SK-N-MC (cell line): ENCODE measurements around the gene PACS1.
"Not testable (repeated sequence)": the region's sequence is repeated elsewhere in the genome, so short reads cannot be mapped to it uniquely, and the experiment has no call there.

Source experiments
- DNase-seq: peaks from one replicate; pipeline ENCODE4 v3.0.0-alpha.2; 2011; ENCODE audit warnings: low read depth, low spot score
- H3K27ac ChIP-seq: fragments of 200-600 bp; sonication (generic); 2 replicates; pipeline ENCODE4 v1.5.1; 2016; ENCODE audit warnings: mixed run types
- H3K36me3 ChIP-seq: fragments of 200-600 bp; sonication (generic); 2 replicates; pipeline ENCODE4 v1.6.1; 2017; ENCODE audit warnings: antibody characterized with exemption, low read length, mixed read lengths; ENCODE audit not compliant: insufficient read depth
- H3K4me3 ChIP-seq: fragments of 200-600 bp; sonication (generic); 2 replicates; pipeline ENCODE4 v1.5.1; 2016
- H3K9ac ChIP-seq: fragments of 200-600 bp; sonication (generic); 2 replicates; pipeline ENCODE4 v1.8.0; 2017; ENCODE audit warnings: mixed run types, mixed read lengths; ENCODE audit not compliant: insufficient read length
- H3K9me3 ChIP-seq: fragments of 200-600 bp; sonication (generic); 2 replicates; pipeline ENCODE4 v1.6.1; 2017; ENCODE audit warnings: low read depth, mild to moderate bottlenecking, antibody characterized with exemption, low read length, moderate library complexity, mixed read lengths
- EZH2 ChIP-seq: fragments of 200-600 bp; sonication (generic); IDR thresholded peaks from one replicate; pipeline ENCODE4 v1.6.1; 2017; ENCODE audit warnings: antibody characterized with exemption
- FOXP2 ChIP-seq: optimal IDR thresholded peaks from 2 replicates; pipeline ENCODE3; 2011; ENCODE audit warnings: mild to moderate bottlenecking, moderate library complexity; ENCODE audit not compliant: insufficient read depth; ENCODE audit errors: extremely low read length, control extremely low read depth
- POLR2AphosphoS5 ChIP-seq: IDR thresholded peaks from 2 replicates; pipeline ENCODE4 v1.6.1; 2012; ENCODE audit warnings: mild to moderate bottlenecking, low read depth, low read length, borderline replicate concordance

PACS1 gene

DNA sequence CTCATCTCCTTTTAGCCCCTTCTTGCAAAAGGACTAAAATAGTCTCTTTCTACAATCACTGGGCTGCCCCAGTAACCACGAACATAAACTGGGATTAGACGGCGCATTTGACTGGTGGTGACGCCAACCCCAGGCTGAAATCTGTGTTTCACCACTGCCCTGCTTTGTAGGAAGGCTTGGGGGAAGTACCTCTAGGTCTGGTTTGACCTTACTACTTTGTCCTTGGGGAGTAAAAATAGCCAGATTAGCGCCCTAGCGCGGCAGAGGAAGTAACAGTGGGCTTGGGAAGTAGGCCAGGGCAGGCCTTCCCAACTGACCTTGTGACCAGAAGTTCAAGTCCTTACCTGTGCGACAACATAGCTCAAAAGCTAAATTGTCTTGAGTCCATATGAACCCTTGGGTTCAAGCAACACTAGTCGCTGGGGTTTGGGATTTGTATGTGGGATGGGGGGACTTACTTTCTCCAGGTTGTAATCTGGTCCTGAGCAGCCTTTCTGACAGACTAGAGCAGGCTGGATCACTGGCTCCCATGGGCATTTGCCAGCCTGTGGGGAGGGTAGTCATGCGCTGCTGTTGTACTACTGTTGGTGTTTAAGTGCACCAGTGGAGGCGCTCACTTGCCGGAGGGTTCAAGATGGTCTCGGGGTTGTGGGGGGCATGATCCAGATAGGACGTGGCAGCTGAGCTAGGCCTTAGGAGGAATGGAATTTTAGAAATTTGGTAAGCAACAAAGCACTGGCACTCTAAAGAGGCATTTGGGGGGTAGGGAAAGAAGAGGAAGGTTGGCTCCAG, 953 bp upstream of the PACS1 start:
- no peaks in the 10 kb centered on the region for H3K9me3 ChIP-seq
- H3K4me3 ChIP-seq, result peak overlapping the region; percentile 77
- no peak for DNase-seq
- H3K36me3 ChIP-seq, result peaks cover 50% of the 10 kb centered on the region
- H3K27ac ChIP-seq, result peak overlapping the region; percentile 72
- H3K9ac ChIP-seq, result no peak overlapping the region
- TF ChIP-seq FOXP2 (no peak), EZH2 (no peak), POLR2AphosphoS5 (no peak)

GRCh38 chr11:66070604-66071380, 720 bp downstream of the PACS1 start:
- H3K9ac ChIP-seq, result peak overlapping the region; percentile 69
- H3K9me3 ChIP-seq, result no peaks in the 10 kb centered on the region
- H3K36me3 ChIP-seq, result peaks cover 41% of the 10 kb centered on the region
- TF ChIP-seq FOXP2 (no peak), POLR2AphosphoS5 (no peak), EZH2 (no peak)
- H3K4me3 ChIP-seq, result peak overlapping the region; percentile 88
- DNase-seq, result no peak
- 0 out of 2 replicates have a peak overlapping the region, but pooled peaks have one; percentile 68 for H3K27ac ChIP-seq

- Histone ChIP-seq H3K9ac (peak overlapping the region; percentile 69), H3K9me3 (no peaks in the 10 kb centered on the region), H3K36me3 (peaks cover 35% of the 10 kb centered on the region), H3K4me3 (peak overlapping the region; percentile 88), H3K27ac (0 out of 2 replicates have a peak overlapping the region, but pooled peaks have one; percentile 68)
- TF ChIP-seq FOXP2, result no peak
- no peak for DNase-seq
These were observed 1.3 kb downstream of the PACS1 start for GRCh38 chr11:66071381-66071801.

- Histone ChIP-seq H3K27ac (peak overlapping the region; percentile 68; the same call in 1 of the 2 replicates), H3K4me3 (peak overlapping the region; percentile 88), H3K9ac (peak overlapping the region; percentile 69), H3K9me3 (no peaks in the 10 kb centered on the region), H3K36me3 (peaks cover 28% of the 10 kb centered on the region)
- no peak for DNase-seq
- TF ChIP-seq FOXP2 (no peak), EZH2 (no peak), POLR2AphosphoS5 (no peak)
These were observed 2.0 kb downstream of the PACS1 start for GRCh38 chr11:66072081-66072480.

DNA sequence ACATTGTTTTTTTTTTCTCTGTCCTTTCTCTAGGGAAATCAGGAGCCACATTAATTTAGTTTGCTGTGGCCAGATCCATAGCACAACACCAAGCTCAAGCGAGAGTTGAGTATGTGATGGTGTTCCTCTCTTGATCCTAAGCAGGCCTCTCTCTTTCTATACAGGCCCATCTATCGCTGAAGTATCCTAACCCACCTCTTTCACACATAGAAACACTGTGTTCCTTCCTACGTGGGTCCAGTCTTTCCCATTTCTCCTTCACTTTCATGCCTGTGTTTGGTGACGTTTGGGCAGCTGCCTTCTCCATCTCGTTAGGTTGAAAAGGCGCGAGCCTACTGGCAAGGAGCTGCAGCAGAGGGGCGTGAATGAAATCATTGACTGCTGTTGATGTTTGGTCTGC, 2.4 kb downstream of the PACS1 start:
- no peak overlapping the region; the same call in 1 of the 2 replicates for H3K4me3 ChIP-seq
- H3K36me3 ChIP-seq, result peaks cover 24% of the 10 kb centered on the region
- no peaks in the 10 kb centered on the region for H3K9me3 ChIP-seq
- no peak overlapping the region for H3K9ac ChIP-seq
- TF ChIP-seq EZH2 (no peak), POLR2AphosphoS5 (no peak), FOXP2 (no peak)
- H3K27ac ChIP-seq, result peak overlapping the region; percentile 68; the same call in 1 of the 2 replicates
- DNase-seq, result no peak

GRCh38 chr11:66073669-66074068, 3.6 kb downstream of the PACS1 start:
- H3K9ac ChIP-seq, result no peak overlapping the region
- no peak overlapping the region for H3K27ac ChIP-seq
- TF ChIP-seq FOXP2 (no peak), POLR2AphosphoS5 (no peak), EZH2 (no peak)
- no peaks in the 10 kb centered on the region for H3K9me3 ChIP-seq
- no peak overlapping the region for H3K4me3 ChIP-seq
- peaks cover 12% of the 10 kb centered on the region for H3K36me3 ChIP-seq
- DNase-seq, result no peak

GRCh38 chr11:66075273-66075672, 5.2 kb downstream of the PACS1 start:
- Histone ChIP-seq H3K27ac (no peak overlapping the region), H3K36me3 (peaks cover 7% of the 10 kb centered on the region; the same call in 1 of the 2 replicates), H3K4me3 (no peak overlapping the region), H3K9ac (no peak overlapping the region), H3K9me3 (no peaks in the 10 kb centered on the region)
- no peak for TF ChIP-seq POLR2AphosphoS5
- TF ChIP-seq EZH2, result no peak
- TF ChIP-seq FOXP2, result no peak
- DNase-seq, result no peak

- DNase-seq, result no peak
- Histone ChIP-seq H3K4me3 (no peak overlapping the region), H3K36me3 (peaks cover 7% of the 10 kb centered on the region; the same call in 1 of the 2 replicates), H3K9ac (no peak overlapping the region), H3K27ac (no peak overlapping the region), H3K9me3 (no peaks in the 10 kb centered on the region)
- no peak for TF ChIP-seq EZH2
- TF ChIP-seq FOXP2, result no peak
- TF ChIP-seq POLR2AphosphoS5, result no peak
These were observed 6.5 kb downstream of the PACS1 start for GRCh38 chr11:66076561-66076960.

- TF ChIP-seq EZH2 (no peak), POLR2AphosphoS5 (no peak), FOXP2 (no peak)
- no peaks in the 10 kb centered on the region for H3K9me3 ChIP-seq
- no peak overlapping the region for H3K27ac ChIP-seq
- no peak overlapping the region for H3K4me3 ChIP-seq
- no peak for DNase-seq
- H3K9ac ChIP-seq, result no peak overlapping the region
- H3K36me3 ChIP-seq, result peaks cover 7% of the 10 kb centered on the region; the same call in 1 of the 2 replicates
These were observed 7.9 kb downstream of the PACS1 start for GRCh38 chr11:66077927-66078326.

GRCh38 chr11:66078949-66079348, 8.9 kb downstream of the PACS1 start:
- not testable (repeated sequence) for H3K4me3 ChIP-seq, H3K9me3 ChIP-seq, H3K36me3 ChIP-seq, DNase-seq, H3K9ac ChIP-seq, H3K27ac ChIP-seq
